NCI-H345 treated with DMSO at 0.1 percent for 48 hours (cell line): ENCODE data around the gene SLC10A6.
"Not testable (repeated sequence)": the region's sequence is repeated elsewhere in the genome, so short reads cannot be mapped to it uniquely, and the experiment has no call there.

Experiments
- DNase-seq: peaks from one replicate; lab custom pipeline; 2025; ENCODE audit not compliant: unreplicated experiment; lab: John Stamatoyannopoulos, UW

SLC10A6 gene, protein sequence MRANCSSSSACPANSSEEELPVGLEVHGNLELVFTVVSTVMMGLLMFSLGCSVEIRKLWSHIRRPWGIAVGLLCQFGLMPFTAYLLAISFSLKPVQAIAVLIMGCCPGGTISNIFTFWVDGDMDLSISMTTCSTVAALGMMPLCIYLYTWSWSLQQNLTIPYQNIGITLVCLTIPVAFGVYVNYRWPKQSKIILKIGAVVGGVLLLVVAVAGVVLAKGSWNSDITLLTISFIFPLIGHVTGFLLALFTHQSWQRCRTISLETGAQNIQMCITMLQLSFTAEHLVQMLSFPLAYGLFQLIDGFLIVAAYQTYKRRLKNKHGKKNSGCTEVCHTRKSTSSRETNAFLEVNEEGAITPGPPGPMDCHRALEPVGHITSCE

DNA sequence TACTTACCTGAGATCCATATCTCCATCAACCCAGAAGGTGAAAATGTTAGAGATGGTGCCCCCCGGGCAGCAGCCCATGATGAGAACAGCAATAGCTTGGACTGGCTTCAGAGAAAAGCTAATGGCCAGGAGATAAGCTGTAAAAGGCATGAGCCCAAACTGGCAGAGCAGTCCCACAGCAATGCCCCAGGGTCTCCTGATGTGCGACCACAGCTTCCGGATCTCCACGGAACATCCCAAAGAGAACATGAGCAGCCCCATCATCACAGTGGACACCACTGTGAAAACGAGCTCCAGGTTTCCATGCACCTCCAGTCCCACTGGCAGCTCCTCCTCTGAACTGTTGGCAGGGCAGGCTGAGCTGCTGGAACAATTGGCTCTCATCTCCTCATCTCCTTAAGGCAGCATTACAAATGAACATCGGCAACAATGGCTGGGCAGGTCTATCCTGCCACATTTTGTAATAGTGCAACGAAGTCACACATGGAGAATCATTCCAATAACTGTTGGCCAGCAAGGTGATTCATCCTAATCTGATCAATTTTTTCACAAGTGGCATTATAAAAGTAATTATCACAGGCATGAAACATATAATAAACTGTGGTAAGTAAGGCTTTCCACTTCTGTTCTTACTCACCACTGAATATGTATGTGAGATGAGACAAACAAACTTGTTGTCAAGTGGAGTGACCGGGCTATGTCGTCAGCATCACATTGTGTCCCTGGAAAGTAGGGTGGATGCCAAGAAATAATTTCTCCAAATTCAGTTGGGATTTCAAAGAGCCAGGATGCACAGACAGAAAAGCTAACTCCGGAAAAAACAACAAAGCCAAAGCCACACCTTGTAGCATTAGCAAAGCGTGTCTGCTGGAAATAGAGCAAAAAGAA lies at the start of gene SLC10A6:
Gene SLC10A6, minus strand, starts transcription at position 653 of the 888 bp plus-strand sequence. Its CDS starts 269 bp downstream, at position 384.
- DNase-seq: no peak

DNA sequence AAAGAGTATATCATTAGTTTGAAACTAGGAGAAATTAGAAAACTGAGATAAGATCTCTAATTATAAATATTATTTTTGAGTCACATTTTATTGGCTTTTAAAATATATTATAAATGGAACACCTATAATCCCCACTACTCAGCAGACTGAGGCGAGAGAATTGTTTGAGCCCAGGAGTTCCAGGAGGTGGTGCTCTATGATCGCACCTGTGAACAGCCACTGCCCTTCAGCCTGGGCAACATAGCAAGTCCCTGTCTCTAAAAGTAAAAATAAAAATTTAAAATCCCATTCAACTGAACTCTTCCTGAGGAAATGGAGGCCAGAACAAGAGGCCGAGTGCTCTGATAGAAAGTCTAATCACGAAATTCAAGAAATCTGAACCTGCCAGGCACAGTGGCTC lies 49.4 kb upstream of the SLC10A6 start:
- DNase-seq: no peak

DNA sequence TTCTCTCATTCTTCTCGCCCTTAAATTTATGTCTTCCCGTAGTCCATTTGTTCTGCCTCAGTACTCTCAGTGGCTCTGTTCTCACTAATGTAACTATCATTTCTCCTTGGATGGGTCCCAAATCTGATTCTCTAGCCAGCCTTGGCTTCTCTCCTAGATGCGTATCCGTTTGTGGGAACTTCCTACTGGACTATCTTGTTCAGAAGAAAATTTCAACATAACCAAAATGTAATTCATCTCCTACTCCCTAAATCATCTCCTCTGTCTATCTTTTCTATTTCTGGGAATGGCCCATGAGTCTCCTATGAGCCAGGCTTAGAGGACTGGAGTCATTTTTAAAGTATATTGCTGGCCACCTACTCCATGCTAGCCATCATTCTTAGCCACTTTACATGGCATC lies 47.4 kb upstream of the SLC10A6 start:
- DNase-seq: no peak

DNA sequence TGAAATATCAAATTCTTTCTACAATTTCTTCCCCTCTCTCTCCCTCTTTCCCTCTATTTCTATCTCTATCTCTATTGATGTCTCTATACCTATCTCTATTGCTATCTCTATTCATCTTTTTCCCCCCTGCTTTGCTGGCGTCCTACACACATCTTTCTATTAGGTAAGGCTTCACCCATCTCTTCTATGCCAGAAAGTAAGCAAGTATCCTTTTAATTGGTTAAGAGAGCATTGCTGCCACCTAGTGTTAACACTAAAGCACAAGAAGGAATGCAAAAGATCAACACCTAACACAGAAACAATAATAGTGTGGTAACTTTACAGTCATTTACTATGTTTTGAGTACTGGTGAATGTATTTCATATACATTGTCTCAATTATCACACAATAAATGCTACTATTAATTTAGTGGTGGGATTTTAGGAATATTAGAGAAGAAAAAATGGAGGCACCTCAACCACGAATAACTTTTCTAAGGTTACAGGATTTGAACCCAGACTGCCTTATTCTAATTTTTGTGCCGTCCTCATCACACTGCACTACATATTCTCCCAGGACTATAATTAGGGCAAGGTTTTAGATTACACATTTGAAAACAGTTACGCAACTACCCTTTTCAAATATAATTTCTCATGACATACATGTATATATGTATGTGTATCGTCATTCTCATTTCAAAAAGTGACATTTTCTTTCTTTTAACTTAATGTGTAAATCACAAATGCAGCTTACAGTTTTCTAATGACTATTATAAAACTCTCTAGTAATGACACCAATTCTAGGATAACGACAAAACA lies 46.7 kb upstream of the SLC10A6 start:
- peak; percentile 43 for DNase-seq

DNA sequence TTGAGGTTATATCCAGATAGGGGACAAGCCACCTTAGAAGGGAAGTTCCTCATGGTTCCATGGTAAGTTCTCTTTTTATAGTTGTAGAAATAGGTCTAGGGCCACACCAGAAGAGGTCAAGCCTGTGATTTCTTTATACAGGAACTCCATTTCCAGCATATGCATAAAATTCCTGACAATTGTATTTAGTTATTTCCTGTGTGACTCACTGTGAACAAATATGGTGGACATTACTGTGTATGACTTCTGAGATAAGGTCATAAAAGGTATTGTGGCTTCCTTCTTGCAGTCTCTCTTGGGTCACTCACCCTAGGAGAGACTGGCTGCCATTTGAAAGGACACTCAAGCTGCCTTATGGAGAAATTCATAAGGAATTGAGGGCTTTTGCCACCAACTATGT lies 45.3 kb upstream of the SLC10A6 start:
- DNase-seq: no peak

DNA sequence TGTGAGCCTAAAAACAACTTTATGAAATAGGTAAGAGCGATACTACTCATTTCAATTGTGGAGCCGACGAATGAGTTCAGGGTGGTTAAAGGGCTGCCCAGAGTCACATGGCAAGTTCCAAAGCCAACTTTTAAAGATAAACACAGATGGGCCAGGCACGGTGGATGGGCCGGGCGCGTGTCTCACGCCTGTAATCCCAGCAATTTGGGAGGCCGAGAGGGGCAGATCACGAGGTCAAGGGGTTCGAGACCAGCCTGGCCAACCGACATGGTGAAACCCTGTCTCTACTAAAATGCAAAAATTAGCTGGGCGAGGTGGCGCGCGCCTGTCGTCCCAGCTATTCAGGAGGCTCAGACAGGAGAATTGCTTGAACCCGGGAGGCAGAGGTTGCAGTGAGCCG lies 44.0 kb upstream of the SLC10A6 start:
- DNase-seq: no peak

DNA sequence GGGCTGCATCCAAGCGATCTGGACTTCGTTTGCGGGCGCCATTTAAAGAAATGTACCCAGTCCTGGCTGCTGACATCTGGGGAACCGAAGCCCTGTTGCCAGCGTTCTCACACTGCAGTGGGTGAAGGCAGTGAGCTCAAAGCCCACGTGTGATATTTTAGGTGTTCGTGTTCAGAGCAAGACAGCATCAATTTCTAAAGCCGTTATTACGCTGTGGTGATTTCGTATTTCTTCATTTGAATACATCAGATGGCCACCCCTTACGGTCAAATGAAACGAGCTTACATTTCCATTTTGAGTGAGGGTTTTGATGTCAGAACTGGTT lies 43.4 kb upstream of the SLC10A6 start:
- no peak for DNase-seq

DNA sequence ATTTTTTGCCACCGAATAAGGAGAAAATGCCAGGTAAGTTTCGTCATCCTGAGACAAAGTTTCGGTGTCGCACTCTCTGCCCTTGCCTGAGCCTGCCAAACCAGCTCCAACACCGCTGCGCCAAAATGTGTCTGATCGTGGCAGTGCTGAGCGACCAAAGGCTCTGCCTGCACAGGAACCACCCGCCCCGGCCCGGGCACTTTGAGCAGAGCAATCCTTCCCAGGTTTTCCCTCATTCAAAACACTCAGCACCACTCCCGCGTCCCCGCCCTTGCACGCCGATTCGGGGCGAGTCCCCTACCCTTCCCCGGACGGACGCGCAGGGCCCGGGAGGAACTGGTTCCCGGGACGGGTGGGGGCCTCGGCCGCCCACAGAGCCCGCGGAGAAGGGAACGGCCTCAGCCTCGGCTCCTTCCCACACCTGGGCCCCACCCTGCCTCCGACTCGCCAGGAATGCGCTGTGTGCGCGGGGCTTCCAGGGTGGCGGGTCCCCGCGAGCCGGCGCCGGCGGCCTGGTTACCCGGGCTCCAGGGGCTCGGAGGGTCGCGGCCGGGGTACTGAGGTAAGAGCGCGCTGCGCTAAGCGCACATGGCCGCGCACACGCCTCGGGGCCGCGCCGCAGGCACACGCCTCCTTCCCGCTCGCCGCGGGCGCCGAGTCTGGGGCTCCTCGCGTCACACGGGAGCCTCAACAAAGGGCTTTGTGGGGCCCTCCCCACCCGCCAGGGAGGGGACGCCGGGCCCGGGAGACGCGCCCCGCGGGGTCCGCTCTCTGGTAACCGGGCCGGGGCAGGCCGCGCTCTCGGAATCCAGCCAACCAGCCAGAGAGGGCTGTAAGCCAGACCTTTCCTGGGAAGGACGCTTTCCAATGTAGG lies 42.8 kb upstream of the SLC10A6 start, which contains the start of gene C4orf36:
Gene C4orf36, minus strand, starts transcription at position 661 of the 874 bp plus-strand sequence. CDS start 902 bp downstream, outside the sequence.
- peak; percentile 14 for DNase-seq

DNA sequence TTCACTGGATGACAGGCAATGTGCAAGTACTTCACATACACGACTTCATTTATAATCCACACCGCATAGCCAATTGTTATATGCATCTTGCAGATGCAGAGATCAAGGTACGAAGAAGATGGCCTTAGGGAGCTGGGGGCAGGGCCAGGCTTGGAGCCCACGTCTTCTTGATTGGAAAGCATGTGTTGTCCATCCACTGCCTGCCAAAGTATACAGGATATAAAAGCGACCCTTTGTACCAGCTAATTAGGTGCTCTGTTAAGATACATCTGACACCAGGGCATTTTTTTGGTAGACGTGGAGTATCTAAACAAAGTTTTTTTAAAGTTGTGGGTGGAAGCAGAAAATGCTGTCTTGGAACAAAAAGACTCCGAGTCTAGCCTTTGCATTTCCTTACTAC lies 41.6 kb upstream of the SLC10A6 start:
- DNase-seq: no peak

DNA sequence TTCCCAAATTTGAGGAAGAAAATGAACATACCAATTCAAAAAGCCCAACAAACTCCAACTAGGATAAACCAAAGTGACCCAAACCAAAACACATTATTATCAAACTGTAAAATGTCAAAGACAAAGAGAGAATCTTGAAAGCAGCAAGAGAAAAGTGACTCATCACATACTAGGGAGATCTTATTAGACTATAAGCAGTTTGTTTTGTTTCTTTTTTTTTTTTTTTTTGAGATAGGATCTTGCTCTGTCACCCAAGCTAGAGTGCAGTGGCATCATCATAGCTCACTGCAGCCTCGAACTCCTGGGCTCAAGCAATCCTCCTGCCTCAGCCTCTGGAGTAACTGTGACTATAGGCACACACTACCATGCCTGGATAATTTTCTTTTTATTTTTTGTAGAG lies 30.5 kb upstream of the SLC10A6 start:
- DNase-seq: no peak

DNA sequence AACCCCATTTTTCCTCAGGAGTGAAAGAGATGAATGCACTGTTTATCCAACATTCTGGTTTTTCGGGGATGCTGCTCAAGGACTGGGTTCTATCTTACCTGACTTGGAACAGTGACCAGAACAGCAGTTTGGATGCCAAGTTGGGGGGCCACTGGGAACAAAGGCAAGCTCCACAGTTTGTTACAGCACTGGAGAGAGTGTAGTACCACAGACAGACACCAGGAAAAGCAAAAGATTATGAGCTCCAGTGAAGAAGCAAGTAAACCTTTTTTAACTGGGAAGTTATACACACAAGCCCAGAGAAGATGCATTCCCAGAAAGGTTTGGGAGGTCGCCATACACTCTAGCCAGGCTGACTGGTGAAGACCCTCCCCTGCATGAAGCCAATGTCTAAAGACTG lies 29.5 kb upstream of the SLC10A6 start:
- DNase-seq: no peak

DNA sequence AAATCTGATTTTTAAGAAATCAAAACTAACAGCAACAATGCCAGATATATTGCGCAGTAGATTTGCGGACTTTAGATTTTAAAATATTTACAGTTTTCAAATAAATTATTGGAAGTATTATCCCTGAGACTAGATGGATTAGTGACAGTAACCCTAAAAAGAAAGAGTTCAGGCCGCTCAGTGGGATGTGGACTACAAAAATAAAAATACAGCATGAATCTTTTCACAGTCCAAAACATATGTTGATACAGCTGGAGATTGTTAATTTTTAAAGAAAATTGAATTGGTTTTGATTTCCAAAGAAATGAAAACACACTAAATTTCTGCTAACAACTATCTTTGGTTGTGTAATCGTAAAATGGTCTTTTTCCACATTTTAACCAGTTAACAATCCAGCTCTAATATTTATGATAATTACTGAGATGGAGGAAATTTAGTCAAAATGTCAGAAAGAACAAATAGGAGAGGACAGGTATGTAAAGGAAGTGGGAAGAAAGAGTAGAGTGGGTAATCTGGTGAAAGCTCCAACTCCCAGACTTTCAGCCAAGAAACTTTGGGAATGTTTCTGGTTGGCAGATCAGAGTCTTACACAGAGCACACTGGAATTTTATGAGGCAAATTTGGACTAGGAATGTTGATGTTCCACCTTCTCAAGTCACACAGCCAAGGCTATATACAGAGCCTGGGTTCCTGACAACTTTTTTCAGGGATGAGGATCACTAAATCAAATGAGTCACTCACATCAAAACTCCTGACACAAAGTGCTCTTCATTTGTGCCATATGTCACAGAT lies 27.9 kb upstream of the SLC10A6 start:
- no peak for DNase-seq

DNA sequence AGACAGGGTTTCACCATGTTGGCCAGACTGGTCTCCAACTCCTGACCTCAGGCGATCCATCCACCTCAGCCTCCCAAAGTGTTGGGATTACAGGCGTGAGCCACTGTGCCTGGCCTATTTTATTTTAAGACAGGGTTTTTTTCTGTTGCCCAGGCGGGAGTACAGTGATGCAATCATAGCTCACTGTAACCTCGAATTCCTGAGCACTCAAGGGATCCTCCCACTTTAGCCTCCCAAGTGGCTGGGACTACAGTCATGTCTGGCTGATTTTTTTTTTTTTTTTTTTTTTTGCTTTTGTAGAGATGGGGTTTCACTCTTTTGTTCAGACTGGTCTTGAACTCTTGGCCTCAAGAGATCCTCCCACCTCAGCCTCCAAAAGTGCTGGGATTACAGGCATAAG lies 26.3 kb upstream of the SLC10A6 start:
- not testable (repeated sequence) for DNase-seq

DNA sequence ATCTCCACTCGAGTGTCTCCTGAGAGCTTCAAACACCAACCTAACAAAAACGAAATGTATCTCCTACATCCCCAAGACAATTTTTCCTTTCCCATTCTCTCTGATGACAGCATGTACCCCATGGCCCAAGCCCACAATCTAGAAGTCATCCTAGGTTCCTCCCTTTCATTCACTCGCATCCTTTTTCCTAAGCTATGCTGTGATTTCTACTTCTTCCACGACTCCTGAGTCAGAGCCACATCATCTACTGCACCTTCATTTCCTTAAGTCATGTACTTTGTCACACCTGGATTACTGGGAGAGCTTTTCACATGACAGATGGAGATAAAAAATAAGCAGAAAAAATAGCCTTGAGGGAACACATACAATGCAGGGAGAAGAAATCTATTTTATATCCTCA lies 23.0 kb upstream of the SLC10A6 start:
- DNase-seq: no peak

DNA sequence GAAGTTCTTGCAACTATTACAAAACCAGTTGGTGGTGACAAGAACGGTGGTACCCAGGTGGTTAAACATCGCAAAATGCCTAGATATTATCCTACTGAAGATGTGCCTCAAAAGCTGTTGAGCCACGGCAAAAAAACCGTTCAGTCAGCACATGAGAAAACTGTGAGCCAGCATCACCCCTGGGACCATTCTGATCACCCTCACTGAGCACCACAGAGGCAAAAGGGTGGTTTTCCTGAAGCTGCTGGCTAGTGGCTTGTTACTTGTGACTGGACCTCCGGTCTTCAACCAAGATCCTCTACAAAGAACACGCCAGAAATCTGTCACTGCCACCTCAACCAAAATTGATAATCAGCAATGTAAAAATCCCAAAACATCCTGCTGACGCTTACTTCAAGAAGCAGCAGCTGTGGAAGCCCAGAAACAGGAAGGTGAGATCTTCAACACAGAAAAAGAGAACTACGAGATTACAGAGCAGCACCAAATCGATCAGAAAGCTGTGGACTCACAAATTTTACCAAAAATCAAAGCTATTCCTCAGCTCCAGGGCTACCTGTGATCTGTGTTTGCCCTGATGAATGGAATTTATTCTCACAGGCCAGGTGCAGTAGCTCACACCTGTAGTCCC lies 21.4 kb upstream of the SLC10A6 start:
- DNase-seq: no peak

DNA sequence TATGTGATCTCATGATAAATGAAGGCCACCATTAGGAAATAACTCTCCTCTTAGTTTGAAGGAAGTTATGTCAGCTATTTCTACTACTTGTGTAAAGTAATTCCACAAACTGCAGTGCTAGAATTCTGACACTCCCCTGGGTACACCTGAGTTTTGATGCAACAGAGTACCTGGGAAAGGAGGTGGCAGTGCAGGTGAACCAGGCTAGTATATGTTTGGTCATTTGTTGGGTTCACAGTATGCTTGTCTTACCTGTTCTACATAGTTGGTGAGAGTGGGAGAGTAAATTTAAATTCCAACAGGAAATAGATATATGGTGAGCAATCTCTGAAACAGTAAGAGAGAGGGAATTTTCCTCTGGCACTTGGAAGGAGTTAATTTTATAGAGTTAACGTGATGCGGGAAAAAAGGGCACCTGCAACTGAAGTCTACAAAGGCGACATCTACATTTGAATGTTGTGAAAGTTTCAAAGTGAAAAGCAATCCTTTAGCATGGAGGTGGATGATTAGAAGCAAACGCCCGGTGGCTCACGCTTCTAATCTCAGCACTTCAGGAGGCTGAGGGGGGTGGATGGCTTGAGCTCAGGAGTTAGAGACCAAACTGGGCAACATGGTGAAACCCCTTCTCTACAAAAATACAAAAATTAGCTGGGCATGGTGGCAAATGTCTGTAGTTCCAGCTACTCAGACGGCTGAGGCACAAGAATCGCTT lies 8.3 kb upstream of the SLC10A6 start:
- DNase-seq: no peak

DNA sequence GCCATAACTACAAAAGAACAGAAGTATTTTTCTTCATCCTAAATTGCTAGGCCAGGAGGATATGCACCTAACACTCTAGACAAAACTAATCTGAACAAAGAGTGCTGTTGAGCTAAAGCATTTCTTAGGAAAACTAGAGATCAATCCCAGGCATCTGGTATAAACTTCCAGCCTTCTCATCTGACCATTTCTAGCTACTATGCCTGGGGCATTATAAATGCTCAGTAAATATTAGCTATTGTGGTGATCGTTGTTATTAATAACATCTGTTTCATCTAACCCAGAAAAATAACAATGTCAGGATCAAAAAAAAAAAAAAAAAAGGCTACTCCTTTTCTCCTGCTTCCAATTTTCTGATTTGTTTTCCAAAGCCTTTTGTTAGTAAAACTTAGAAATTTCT lies 7.7 kb upstream of the SLC10A6 start:
- no peak for DNase-seq

DNA sequence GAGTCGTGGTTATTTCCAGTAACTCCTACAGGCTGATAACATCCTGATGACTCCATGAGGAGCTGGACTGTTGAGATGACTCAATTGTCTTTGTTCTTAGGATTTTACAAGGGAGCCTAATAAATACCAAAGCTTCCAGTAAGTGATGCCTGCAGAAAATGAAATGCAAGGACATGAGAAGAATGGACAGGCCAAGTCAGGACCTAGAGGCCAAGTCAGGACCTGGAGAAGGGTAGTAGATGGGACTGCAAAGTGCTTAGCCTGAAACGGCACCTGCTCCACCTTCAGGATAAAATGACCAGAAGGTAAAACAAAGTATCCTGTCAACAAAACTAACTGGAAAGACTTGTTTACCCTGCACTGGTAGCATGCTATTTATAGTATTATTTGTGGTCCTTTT lies 6.4 kb upstream of the SLC10A6 start:
- DNase-seq: no peak

DNA sequence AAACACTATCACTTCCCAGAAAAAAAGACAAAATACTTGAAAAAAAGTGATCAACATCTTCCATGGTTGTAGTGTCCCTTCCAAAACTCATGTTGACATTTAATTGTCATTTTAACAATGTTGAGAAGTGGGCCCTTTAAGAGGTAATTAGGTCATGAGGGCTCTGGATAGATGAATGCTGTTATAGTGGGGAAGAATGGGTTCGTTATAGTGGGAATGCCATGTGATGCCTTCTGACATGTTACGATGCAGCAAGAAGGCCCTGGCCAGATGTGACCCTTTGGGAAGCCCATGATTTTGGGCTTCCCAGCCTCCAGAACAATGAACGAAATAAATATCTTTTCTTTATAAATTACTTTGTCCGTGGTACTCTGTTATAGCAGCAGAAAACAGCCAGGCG lies 4.0 kb upstream of the SLC10A6 start:
- no peak for DNase-seq
